ENCODE data around the gene C18orf63. TPM values are rescaled to one million over a fixed set of nuclear protein-coding genes. Genes with fewer than 3 reads are reported as not detected.

The C18orf63 gene
- total RNA-seq, 1 donor from 2014 or later: not detected

GRCh38 chr18:74407888-74408287 is 92.2 kb downstream of the C18orf63 start:
- TF ChIP-seq, protein P1, sequence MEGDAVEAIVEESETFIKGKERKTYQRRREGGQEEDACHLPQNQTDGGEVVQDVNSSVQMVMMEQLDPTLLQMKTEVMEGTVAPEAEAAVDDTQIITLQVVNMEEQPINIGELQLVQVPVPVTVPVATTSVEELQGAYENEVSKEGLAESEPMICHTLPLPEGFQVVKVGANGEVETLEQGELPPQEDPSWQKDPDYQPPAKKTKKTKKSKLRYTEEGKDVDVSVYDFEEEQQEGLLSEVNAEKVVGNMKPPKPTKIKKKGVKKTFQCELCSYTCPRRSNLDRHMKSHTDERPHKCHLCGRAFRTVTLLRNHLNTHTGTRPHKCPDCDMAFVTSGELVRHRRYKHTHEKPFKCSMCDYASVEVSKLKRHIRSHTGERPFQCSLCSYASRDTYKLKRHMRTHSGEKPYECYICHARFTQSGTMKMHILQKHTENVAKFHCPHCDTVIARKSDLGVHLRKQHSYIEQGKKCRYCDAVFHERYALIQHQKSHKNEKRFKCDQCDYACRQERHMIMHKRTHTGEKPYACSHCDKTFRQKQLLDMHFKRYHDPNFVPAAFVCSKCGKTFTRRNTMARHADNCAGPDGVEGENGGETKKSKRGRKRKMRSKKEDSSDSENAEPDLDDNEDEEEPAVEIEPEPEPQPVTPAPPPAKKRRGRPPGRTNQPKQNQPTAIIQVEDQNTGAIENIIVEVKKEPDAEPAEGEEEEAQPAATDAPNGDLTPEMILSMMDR (IDR thresholded peaks at IDR 0.05; ENCODE audit: insufficient read depth, low read length, severe bottlenecking): no peak
- no peak for FAIRE-seq
- Histone ChIP-seq H3K27me3 (ENCODE audit: control insufficient read depth, insufficient read depth, low read length) (no peaks in the 10 kb centered on the region), H3K4me3 (ENCODE audit: low read depth, low read length) (no peak overlapping the region), H3K36me3 (ENCODE audit: control insufficient read depth, insufficient read depth, low read length) (no peaks in the 10 kb centered on the region)
- DNase-seq (ENCODE audit: low read depth): no peak

Other genes with a start within 250 kb of the C18orf63 start
- gene FBXO15, start 168.0 kb upstream of the C18orf63 start, total RNA-seq: 0.13 TPM in 1 of 2 replicates, not detected in the other
- gene TIMM21, start 167.3 kb upstream of the C18orf63 start, total RNA-seq: 25.0 and 28.0 TPM in 2 replicates
- 53.2 and 66.3 TPM in 2 replicates for gene CYB5A, start 23.9 kb upstream of the C18orf63 start, total RNA-seq
- gene DIPK1C, start 141.5 kb downstream of the C18orf63 start, total RNA-seq: not detected in 2 replicates
- 59.5 and 67.4 TPM in 2 replicates for gene CNDP2, start 180.5 kb downstream of the C18orf63 start, total RNA-seq
- gene CNDP1, start 218.7 kb downstream of the C18orf63 start, total RNA-seq: not detected in 2 replicates